ENCODE measurements around the gene IGFL2.
"Not testable (repeated sequence)": the region's sequence is repeated elsewhere in the genome, so short reads cannot be mapped to it uniquely, and the experiment has no call there.

Gene IGFL2

GRCh38 chr19:46191972-46192371 is 43.9 kb downstream of the IGFL2 start:
- no peak for DNase-seq

- not testable (repeated sequence) for DNase-seq
Observed at GRCh38 chr19:46192626-46192991, 44.6 kb downstream of the IGFL2 start.

DNA sequence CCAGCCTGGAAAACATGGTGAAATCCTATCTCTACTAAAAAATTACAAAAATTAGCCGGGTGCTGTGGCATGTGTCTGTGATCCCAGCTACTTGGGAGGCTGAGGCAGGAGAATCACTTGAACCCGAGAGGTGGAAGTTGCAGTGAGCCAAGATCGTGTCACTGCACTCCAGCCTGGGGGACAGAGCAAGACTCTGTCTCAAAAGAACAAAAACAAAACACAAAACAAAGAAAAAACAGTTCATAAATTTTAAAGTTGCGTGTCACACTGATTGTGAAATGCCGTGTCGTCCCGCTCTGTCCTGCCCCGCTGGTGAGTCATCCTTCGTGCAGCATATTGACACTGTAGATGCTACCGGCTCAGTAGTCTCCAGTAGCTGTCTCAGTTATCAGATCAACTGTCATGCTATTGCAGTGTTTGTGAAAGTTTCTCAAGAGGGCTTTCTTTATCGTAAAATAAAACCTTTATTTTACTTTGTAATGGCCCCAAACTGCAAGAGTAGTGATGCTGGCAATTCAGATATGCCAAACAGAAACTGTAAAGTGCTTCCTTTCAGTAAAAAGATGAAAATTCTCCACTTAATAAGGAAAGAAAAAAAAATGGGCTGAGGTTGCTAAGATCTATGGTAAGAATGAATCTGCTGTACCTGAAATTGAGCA is 45.1 kb downstream of the IGFL2 start:
- DNase-seq: no peak

GRCh38 chr19:46193678-46194077 is 45.6 kb downstream of the IGFL2 start:
- no peak for DNase-seq

GRCh38 chr19:46195104-46195503 is 47.1 kb downstream of the IGFL2 start:
- DNase-seq: no peak

- DNase-seq: not testable (repeated sequence)
Observed at GRCh38 chr19:46195919-46196318, 47.9 kb downstream of the IGFL2 start.

GRCh38 chr19:46196410-46197124 is 48.5 kb downstream of the IGFL2 start:
- DNase-seq: no peak

GRCh38 chr19:46197314-46198070 is 49.5 kb downstream of the IGFL2 start:
- no peak for DNase-seq

DNA sequence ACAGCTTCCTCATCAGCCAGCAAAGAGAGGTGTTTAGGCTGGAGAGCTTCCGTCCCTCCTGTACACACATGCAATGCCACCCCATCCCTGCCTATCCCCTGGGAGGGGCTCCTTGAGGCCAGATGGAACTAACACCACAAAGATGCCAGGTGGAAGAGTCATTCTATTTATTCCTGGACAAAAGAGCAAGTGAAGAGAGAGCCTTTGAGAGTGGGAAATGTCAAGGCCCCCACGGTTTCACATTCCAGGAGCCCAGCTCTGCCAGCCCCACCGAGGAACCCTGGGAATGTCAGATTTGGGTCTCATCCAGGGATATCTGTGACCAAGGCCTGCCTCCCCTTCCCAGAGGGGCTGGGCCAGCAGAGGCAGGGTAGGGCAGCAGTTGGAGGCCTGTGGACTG is 50.7 kb downstream of the IGFL2 start:
- DNase-seq: no peak

- no peak for DNase-seq
Observed at GRCh38 chr19:46201454-46202310, 53.6 kb downstream of the IGFL2 start.

GRCh38 chr19:46202426-46202825 is 54.4 kb downstream of the IGFL2 start:
- no peak for DNase-seq

DNA sequence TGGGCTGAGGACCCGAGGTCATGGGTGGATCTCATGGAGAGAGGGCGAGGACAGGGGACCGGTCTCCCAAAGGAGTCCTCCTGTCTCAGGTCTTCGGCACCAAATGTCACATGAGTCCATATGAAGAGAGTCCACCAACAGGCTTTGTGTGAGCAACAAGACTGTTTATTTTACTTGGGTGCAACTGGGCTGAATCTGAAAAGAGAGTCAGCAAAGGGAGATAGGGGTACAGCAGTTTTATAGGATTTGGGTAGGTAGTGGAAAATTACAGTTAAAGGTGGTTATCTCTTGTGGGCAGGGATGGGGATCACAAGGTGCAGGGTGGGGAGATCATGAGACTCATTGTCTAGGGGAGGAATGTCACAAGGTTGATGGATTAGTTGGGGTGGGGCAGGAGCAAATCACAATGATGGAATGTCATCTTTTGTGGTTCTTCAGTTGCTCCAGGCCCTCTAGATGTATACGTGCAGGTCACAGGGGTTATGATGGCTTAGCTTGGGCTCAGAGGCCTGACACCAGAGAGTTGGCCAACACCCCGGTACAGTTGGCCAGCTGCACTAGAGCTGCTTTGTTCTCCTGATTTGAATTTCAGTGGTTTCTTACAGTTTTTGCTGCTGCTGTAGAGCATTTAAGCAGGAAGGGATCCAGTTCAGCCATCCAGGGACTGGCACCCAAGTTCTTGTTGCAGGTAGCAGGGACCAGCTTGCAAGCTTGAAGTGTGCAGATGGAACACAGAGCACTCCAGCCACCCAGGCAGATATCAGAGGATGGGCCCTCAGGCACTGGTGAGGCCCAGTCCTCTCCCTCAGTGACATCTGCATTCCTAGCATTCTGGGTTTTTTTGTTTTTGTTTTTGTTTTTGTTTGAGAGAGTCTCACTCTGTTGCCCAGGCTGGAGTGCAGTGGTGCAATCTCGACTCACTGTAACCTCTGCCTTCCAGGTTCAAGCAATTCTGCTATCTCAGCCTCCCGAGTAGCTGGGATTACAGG is 55.1 kb downstream of the IGFL2 start:
- no peak for DNase-seq

DNA sequence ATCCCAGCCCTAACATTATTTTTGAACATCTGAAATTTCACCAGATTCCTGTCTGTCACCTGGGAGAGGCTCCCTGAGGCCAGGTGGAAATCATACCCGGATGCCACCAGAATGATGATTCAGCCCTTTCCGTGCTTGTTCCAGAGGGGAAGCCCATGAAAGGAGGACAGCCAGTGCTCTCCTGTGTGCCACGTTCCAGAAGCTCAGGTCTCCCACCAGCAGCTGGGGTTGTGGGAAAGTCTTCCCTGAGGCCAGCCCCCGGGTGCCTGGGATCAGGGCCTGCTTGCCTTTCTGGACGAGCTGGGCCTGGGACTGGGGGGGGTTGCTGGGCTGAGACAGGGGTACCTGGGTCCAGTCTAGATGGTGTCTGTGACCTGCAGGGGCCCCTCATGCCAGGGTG is 56.0 kb downstream of the IGFL2 start:
- DNase-seq: no peak

DNA sequence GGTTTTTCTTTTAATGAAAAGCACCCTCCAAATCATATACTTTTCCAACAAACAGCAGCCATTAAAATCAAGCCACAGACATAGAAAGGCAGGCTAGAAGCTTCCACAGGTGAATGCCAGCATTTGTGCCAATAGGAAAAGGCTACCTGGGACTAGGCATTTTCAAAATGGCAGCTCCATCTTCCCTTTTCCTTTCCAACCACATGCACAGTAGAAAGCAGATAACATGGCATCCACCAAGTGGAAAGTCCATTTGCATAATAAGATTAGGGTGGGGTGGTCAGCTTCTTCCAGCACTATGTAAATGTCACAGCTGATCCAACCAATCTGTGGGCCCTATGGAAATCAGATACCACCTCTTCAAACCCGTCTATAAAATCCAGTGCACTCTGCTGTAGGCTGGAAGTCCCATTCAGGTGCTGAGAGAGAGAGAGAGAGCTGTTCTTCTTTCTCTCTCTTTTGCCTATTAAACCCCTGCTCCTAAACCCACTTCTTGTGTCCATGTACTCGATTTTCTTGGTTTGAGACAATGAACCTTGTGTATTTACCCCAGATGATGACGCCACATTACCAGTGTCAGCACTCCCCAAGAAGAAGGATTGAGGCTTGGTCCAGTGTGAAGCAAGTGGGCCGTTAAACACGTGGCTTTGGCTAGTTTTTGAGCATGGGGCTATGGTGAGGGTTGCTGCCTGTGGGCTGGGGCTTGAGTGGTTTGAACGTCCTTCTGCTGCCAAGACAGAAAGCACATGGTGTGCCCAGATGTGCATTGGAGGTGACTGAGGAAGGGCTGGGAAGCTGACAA is 57.3 kb downstream of the IGFL2 start:
- no peak for DNase-seq

GRCh38 chr19:46206176-46206575 is 58.1 kb downstream of the IGFL2 start:
- DNase-seq: no peak

DNA sequence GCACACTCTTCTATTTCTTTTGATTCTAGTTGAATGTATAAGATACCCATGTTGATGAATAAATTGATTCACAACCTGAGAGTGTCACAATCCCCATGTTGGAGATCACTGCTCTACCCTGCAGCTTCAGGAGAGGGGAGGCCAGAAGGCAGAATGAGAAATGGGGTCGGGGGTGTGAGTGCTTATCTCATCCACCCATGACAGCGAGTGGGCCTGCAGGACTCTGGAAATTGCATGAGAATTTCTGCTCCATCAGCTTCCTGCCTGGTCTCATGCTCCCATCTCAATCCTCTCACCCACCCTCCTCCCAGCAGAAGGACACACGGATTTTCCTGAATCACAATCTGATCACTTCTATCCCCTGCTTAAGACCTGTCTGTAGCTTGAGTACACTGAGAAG is 58.6 kb downstream of the IGFL2 start:
- no peak for DNase-seq

GRCh38 chr19:46207858-46208257 is 59.8 kb downstream of the IGFL2 start:
- DNase-seq: not testable (repeated sequence)

DNA sequence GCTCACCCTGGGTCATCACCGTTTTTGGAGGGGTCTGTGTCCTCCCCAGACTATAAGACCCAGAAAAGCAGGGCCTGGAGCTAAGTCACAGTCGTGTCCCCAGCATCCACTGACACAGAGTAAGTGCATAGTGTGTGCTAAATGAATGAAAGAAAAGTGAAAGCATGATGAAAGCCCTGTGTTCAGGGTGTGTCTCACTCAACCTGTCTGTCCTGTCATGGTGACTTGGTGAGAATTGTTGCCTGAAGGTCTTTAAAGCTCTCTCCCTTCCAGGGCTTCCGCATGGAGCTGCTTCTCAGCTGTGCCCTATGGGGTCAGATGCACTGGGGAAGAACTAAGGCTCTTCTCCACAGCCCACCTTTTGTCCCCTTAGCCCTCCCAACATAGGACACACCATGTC is 61.0 kb downstream of the IGFL2 start:
- DNase-seq: no peak

DNA sequence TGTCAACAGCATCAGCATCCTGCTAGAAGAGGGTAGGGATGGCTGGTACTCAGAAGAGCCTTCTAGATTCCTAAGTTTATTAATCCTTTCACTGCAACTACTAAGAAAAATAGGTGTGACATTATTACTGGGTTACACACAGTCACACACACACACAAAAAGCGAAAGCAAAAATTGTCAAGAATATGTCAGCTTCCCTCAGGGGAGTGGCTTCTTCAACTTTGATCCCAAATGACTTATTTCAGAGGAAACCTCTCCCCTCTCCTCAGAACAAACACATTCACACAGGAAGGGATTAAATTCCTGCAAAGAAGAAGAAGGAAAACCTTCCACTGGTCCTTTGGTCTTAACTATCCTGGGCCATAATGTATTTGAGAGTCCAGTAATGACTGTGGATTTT is 61.4 kb downstream of the IGFL2 start:
- DNase-seq: no peak

DNA sequence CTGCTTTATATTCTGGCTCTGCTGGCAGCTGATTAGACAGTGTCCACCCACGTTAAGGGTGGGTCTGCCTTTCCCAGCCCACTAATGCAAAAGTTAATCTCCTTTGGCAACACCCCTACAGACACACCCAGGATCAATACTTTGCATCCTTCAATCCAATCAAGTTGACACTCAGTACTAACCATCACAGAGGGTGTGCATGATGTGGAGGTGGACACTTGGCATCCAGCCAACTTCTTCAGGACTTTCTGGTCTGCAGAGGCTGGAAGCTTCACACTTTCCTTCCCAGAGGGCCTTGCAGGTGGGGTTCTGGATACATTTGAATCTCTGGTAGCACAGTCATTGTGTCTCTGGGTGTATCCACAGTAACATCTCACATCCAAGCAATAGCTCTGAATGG is 62.6 kb downstream of the IGFL2 start:
- no peak for DNase-seq

All from GOT3 (cell line).